NOMO-1 treated with dmso at 0.1 percent for 144 hours (cell line): ENCODE data around the gene NCKAP5L.
A peak's percentile ranks its signal among the peaks of the same experiment; 100 is the strongest.

ENCODE experiments used
- DNase-seq: peaks from one replicate; lab custom pipeline; 2025; ENCODE audit not compliant: unreplicated experiment; lab: John Stamatoyannopoulos, UW

Gene NCKAP5L

DNA sequence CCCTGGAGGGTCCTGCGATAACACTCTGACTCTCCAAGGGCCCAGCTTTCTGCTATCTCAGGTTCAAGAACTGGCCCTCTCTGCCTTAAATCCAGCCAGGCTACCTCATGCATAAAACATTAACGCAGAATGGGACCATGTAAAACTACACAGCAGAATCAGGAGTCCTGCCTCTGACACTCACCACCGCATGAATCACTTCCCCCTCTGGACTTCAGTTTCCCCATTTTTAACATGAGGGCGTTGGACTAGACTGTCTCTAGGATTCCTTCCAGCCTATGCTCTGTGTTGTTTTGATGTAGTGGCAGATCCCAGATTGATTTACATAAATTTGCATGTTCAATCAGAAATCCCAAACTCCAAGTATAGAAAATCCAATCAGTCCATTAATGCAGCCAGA lies 3.3 kb downstream of the NCKAP5L start:
- peak; percentile 83 for DNase-seq

DNA sequence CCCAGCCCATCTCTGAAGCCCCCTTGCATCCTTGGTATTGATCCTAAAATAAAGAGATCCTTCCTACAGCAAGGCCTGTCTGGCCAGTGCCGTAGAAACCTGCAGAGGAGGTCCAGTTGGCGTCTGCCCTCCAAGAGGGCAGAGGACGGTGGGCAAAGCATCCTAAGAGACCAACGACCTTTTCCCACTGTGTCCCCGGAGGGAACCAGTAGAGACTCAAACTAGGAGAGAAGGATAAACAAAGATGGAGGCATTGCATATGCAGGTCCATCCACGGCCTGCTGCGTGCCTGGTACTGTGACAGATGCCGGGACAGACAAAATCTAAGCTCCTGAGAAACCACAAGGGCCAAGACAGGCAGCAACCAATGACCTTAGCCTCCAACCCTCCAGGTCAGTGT lies 3.8 kb downstream of the NCKAP5L start:
- no peak for DNase-seq

DNA sequence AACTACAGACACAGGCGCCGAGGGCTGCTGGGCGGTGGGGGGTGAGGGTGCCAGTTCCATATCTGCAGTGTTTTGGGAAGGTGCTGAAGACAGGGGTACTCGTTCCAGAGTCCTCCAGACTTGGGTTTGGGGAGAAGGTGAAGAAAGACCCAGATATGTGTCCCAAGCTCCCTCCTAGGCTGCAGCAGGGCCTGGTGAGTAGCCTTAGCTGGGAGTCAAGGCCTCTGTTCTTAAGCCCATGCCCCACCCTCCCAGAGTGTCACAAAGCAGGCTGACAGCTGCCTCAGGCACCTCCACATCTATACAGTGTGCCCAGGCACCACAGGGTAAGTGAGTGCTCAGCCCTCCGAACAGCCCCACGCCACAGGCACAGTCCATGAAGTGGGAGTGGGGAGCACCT lies 4.3 kb downstream of the NCKAP5L start:
- no peak for DNase-seq

DNA sequence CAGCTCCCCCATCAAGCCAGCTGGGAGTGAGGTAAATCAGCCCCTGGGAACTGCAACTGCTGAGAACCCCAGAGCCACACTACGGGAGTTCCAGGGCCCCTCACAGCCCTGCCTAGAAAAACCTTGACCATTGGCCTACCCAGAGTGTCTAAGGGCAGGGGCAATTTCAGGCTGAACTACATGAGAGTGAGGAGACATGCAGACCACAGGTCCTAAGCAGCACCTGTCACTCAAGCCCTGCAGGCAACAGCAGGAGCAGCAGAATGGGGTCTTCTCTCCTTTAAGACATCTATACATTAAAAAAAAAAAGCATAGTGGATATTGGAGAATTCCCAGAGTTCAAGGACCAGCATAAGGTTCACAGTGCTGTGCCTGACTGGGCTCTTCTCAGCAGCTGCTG lies 4.9 kb downstream of the NCKAP5L start:
- no peak for DNase-seq

DNA sequence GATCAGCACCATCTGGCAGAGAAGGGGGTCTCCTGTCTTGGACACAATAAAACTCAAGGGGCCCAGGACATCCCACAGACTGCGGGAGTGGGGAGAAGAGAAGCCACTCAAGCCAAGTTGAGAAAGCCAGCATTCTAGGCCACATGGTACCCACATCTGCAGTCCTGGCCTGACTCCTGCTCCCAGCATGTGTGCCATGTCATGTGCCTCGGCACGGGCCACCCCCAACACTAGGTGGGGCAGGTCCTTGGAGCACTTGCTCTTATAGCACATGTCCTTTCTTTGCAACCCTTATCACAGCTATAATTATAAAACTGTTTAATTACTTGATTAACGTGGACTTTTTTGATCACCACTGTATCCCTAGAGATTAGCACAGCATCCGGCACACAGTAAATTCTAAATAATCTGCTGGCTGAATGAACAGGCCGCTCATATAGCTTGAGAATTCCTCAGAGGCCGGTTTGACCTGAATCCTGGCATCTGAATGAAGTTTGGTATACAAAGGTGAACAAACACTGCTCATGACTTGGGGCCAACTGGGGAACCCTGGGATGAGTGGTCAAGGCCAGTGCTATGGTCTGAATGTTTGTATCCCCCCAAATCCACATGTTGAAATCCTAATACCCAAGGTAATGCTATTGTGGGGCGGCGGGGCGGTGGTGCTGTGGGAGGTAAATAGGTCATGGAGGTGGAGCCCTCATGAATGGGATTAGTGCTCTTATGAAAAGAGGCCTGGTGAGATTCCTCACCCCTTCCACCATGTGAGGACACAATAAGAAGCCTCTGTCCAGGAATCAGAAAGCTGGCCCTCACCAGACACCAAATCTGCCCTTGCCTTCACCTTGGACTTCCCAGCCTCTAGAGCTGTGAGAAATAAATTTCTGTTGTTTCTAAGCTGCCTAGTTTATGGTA lies 6.6 kb downstream of the NCKAP5L start:
- no peak for DNase-seq

DNA sequence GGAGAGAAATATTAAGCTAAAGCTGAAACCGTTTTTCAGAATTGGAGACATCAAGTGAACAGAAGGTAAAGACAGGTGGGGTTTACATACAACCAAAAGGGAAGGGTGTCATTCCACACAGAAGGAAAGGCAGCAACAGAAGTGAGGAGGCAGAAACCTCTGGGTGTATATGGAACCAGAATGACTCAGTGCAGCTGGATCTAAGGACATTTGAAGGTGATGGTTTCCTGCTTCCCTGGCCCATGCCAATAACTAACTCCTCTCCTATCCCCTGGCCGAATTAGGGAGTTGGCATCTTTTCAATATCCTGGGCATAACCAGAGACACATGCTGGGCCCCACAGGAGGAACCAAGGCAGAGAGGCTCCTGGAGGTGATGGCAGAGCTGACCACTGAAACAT lies 8.4 kb downstream of the NCKAP5L start:
- no peak for DNase-seq

DNA sequence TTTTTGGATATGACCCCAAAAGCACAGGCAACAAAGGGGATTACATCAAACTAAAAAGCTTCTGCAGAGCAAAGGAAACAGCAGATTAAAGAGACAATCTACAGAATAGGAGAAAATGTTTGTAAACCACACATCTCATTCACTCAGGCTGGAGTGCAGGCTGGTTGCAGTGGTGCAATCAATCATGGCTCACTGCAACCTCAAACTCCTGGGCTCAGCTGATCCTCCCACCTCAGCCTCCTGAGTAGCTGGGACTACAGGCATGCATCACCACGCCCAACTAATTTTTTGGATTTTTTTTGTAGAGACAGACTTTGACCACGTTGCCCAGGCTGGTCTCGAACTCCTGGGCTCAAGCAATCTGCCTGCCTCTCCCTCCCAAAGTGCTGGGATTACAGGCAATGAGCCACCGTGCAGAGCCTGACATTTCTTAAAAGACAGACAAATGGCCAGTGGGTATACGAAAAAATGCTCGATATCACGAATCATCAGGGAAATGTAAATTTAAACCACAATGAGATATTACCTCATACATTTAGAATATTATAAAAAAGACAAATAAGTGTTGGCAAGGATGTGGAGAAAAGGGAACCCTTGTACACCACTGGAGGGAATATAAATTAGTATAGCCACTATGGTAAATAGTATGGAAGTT lies 9.8 kb downstream of the NCKAP5L start:
- DNase-seq: no peak

DNA sequence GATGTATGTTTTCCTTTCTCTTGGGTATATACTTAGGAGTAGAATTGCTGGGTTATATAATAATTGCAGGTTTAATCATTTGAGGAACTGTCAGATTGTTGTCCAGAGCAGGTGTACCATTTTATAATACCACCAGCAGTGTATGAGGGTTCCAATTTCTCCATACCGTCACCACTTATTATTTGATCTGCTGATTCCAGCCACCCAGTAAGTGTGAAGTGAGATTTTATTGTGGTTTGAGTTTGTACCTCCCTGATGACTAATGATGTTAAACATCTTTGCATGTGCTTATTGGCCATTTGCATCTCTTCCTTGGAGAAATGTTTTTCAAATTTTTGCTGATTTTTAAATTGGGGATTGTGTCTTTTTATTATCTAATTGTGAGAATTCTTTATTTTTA lies 15.1 kb downstream of the NCKAP5L start:
- DNase-seq: no peak

DNA sequence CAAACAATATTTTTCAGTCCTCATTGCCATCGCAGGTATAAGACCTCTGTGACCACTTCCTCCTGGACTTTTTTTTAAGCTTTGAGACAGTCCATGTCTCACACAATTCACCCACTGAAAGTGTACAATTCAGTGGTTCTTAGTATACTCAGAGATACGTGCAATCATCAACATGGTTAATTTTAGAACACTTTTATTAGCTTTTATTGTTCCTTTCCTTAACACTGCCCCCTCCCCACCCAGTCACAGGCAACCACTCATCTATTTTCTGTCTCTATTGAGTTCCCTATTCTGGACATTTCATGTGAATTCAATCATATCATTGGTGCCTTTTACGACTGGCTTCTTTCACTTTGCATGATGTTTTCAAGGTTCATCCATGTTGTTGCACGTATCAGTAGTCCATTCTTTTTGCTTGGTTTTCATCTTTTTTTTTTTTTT lies 16.2 kb downstream of the NCKAP5L start:
- DNase-seq: peak; percentile 12

DNA sequence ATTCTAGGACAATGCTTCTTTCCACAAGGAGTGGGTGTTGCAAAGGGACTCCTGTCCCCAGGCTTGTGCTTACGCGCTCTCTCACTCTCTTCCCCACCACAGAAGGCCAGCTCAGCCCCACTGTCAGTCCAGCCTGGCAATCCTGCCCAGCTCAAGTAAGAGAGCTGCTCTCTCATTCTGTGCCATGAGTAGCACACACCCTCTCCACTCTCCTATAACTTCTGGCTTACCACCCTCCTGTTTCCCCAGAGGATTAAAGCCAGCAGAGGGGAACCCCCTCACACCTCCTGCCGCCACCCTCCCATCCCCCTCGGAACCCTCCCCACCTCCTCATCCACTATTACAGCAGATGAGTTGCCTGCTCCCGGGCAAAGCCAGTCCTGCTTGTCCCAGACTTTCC lies 17.1 kb downstream of the NCKAP5L start:
- no peak for DNase-seq

DNA sequence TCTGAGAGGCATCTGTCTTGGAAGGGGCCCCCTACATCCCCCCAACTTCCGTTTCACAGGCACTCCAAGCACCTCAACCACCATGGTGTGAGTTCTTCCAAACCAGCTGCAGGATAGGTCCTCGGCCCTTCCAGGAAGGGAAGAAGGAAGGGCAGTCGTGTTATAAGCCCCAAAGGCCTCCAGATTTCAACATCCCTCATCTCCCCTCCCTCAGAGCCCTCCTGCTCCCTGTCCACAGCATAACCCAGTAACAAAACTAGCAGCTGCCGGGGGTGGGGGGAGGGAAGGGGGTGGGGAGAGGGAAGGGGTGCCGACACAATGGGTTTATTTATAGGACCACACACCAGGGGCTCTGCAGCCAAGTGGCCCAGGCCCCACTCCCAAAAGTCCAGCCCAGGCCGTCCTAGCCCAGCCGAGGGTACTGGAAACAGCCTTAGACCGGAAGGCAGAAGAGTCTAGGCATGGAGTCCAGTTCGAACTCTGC lies 18.3 kb downstream of the NCKAP5L start:
- no peak for DNase-seq

DNA sequence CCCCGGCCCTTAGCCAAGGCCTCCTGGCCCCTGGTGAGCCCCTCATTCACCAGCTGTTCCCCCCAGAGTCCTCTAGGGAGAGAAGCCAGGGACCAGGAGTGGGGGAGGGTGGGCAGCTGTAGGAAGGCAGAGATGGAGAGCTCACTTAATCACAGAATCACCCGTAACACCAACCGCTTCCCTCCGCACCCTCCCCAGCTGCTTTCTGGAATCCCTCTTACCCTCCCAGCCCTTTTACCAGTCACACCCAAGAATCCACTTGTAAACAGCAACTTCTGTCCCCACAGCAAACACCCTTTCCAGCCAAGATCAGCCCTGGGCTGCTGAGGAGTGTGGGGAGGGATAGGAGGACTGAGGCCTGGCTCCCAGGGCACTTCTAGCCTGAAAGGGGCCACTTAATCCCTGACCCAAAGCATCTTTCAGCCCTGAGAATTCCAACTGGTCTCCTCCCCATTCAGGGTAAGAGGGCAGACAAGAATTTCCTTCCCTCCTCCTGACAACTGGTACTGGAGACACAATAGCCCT lies 18.8 kb downstream of the NCKAP5L start:
- DNase-seq: no peak

DNA sequence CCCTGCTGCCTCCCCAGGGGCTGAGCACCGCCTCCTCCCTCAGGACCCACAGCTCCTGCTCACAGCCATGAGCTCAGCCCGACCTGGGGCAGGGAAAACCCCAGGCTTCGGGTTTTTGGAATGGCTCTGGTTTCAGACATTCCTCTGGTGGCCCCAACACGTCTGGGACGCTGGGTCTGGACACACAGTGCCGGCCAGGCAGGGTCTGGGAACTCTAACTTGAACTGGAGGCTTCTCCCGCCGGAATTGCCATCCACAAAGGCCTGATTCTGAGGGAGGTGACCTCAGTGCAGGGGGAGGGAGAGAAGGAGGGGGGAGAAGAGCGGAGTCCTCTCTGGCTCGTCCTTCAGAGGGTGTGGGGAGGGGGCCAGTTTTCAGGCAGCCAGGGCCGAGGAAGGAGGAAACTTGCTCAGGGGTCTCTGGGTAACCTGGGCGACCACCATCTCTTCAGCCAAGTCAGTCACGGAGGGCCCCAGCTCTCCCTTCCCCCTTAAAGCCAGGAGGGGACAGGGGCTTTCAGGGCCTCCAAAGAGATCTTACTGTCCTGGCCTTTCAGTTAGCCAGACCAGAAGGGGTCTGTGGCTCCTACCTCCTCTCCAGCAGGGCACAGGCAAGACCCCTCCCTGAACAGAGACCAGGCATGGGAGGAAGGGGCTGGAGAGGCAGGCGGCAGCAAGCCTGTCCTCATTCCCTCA lies 19.4 kb downstream of the NCKAP5L start:
- DNase-seq: no peak

DNA sequence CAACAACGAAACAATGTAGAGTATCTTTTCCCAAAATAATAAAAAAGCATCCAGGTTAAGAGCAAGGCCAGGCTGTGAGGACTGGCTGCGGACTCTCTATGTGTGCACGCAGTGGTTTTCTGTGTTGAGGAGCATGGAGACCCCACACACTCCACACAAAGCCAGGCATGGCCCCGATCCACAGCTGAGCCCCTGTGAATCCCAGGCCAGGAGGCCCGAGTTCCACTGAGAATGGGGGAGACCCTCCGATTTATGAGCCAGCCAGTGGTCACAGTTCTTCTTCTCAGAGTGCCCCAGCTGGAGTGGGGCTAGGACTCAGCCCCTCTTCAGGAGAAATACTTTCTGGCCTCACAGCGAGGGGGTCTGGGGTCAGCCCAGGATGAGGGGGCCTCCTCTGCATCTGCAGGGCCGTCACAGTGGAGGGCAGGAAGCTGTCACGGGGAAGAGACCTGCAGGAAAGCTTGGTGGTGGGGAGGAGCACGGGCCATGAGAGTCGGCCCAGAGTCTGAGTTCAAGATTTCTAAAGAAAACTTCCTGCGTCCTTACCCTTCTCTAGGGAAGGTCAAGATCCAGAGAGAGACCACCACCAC lies 20.1 kb downstream of the NCKAP5L start:
- no peak for DNase-seq

DNA sequence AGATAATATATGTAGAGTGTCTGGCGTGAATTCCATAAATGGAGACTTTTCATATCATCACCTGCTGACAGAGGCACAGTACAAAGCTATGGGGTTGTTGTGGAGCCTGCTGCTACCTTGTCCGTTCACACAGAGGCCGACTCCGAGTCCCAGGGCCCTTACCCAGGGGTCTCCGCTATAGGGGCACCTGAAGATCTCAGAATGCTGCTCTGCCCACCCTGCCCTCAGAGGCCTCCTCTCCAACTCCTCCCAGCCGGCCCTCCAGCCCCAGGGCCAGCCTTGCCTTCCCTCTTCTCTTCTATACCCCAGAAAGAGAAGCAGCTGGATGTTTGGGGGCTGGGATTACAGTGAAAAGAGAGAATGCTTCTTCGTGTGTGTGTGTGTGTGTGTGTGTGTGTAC lies 21.3 kb downstream of the NCKAP5L start:
- DNase-seq: no peak

DNA sequence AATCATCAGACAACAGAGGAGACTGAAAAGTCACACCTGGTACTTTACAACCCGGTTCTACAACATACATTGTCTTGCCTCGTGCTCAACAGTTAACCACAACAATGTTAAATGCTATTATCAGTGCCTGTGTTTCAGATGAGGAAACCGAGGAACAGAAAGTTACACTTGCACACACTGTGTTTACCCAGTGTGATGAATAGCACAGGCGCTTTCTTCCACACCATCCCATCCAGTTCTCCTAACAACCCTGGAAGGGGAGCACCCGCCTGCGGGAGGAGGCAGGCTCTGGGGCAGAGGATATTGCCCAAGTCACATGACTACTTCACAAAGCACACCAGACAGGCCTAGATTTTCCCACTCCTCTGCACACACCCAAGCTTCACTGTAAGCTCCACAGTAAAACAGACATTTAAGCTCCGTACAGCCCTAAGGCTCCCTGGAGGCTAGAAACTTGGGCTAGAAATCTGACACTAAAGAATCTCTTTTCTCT lies 21.8 kb downstream of the NCKAP5L start:
- DNase-seq: no peak

DNA sequence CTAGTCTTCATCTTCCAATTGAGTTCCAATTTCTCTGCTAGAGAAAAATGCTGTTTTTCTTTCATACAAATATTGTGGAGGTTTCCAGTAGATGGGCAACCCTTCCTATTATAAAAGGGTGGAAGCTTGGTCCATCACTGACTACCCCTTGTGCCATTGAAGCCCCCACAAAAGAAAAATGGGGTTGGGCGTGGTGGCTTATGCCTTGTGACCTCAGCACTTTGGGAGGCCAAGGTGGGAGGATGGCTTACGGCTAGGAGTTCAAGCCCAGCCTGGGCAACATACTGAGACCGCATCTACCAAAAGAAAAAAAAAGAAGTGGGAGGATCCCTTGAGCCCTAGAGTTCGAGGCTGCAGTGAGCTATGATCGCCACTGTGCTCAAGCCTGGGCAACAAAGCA lies 22.8 kb downstream of the NCKAP5L start:
- DNase-seq: no peak

DNA sequence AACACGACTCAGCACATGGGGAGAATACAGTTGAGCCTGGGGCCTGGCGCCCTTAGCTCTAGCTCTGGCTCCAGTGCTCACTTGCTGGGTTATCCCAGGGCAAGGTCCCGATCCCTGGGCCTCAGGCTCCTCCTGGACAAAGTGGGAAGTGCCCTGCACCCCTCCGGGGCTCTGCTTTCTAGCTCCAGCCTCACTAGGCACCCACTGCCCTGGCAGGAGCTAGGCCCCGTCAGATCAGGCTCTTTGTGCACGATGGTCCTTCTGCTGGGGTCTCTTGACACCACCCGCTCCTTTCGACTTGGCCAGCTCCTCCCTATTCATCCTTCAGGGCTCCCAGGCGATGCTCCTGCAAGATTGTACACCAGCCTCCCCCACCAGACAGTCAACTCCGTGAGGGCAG lies 23.4 kb downstream of the NCKAP5L start:
- no peak for DNase-seq

DNA sequence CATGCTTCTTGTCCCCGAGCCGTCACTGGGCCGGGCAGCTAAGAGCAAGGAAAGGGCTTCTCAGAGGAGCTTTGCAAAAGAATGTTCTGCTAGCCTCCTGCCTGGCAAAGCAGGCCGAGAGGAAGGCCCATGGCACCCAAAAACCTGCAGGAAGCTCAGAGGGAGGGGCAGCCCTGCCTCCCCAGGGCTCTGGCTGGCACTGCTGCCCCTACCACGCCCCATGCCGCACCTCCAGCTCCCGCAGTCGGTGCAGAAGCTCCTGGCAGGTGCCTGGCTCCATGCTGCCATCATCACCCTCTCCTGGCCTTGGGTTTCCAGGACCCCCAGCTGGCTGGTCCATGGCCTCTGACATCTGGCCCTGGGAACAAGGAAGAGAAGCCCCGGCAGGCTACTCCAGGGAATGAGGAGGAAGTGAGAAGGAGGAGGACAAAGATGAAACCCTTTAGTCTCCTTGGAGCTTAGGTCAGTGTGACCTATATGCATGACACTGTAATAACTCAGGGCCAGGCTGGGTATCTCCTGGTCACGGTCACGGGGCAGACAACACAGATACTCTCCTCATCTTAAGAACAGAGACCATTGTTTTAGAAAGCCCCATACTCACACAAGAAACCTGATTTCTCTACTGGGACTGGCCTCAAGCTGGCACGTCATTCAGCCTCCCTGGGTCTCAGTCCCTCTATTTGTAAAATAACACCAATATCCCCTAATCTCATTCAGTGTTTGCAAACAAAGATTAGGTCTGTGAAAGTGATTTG lies 24.3 kb downstream of the NCKAP5L start:
- no peak for DNase-seq
